Neuronal stem cell (in vitro differentiated cells): ENCODE data around the gene GTPBP4. TPM values are rescaled to one million over a fixed set of nuclear protein-coding genes. Genes with fewer than 3 reads are reported as not detected.
A peak's percentile ranks its signal among the peaks of the same experiment; 100 is the strongest.

Experiments
- DNase-seq: peaks from one replicate; pipeline ENCODE4 v3.0.0-alpha.2; 2013; ENCODE audit warnings: low spot score
- H2AFZ ChIP-seq: one replicate; pipeline ENCODE4 v1.6.1; 2013; ENCODE audit warnings: mild to moderate bottlenecking, low read length, inconsistent platforms
- H2AK5ac ChIP-seq: 2 replicates; pipeline ENCODE4 v1.6.1; 2013; ENCODE audit warnings: low read depth, mild to moderate bottlenecking, inconsistent platforms, low read length, moderate library complexity, mixed read lengths
- H2BK120ac ChIP-seq: 2 replicates; pipeline ENCODE4 v1.6.1; 2013; ENCODE audit warnings: low read depth, mild to moderate bottlenecking, inconsistent platforms, low read length, moderate library complexity, mixed read lengths
- H2BK12ac ChIP-seq: one replicate; pipeline ENCODE4 v1.6.1; 2013; ENCODE audit warnings: low read length, inconsistent platforms
- H2BK15ac ChIP-seq: 2 replicates; pipeline ENCODE4 v1.6.1; 2013; ENCODE audit warnings: mild to moderate bottlenecking, low read length, inconsistent platforms, mixed read lengths
- H2BK5ac ChIP-seq: one replicate; pipeline ENCODE4 v1.6.1; 2013; ENCODE audit warnings: inconsistent platforms, mild to moderate bottlenecking, low read length, moderate library complexity
- H3K14ac ChIP-seq: one replicate; pipeline ENCODE4 v1.6.1; 2013; ENCODE audit warnings: low read length, inconsistent platforms
- H3K18ac ChIP-seq: 2 replicates; pipeline ENCODE4 v1.6.1; 2013; ENCODE audit warnings: low read length, inconsistent platforms
- H3K23ac ChIP-seq: 2 replicates; pipeline ENCODE4 v1.6.1; 2013; ENCODE audit warnings: low read depth, mild to moderate bottlenecking, mixed read lengths, low read length, inconsistent platforms; ENCODE audit not compliant: poor library complexity
- H3K27ac ChIP-seq: replicated peaks from 3 replicates; pipeline ENCODE4 v1.5.1; 2013; ENCODE audit warnings: low read length, inconsistent platforms
- H3K27me3 ChIP-seq, 3 experiments: 2 replicates each; pipeline ENCODE4 v1.6.1; 2013; ENCODE audit warnings: low read length in 3 of 3, mild to moderate bottlenecking in 2 of 3, inconsistent platforms in 1 of 3, low read depth in 1 of 3, mixed read lengths in 1 of 3, moderate library complexity in 1 of 3; ENCODE audit not compliant: control insufficient read depth in 3 of 3, insufficient read depth in 3 of 3
- H3K36me3 ChIP-seq, 2 donors: replicated peaks in 1 of 2; 2 replicates each; pipeline ENCODE4 v1.6.1; 2013; ENCODE audit warnings: low read length in 2 of 2; ENCODE audit not compliant: control insufficient read depth in 2 of 2, insufficient read depth in 2 of 2
- H3K4ac ChIP-seq: 2 replicates; pipeline ENCODE4 v1.6.1; 2013; ENCODE audit warnings: inconsistent platforms, mild to moderate bottlenecking, low read length, moderate library complexity
- H3K4me1 ChIP-seq, 2 donors: 1 replicate in 1 of 2; 2 replicates in 1 of 2; pipeline ENCODE4 v1.6.1; 2013; ENCODE audit warnings: low read length in 2 of 2, low read depth in 1 of 2; ENCODE audit not compliant: control insufficient read depth in 2 of 2, insufficient read depth in 1 of 2
- H3K4me2 ChIP-seq: one replicate; pipeline ENCODE4 v1.6.1; 2013; ENCODE audit warnings: mild to moderate bottlenecking, low read length, inconsistent platforms; ENCODE audit not compliant: insufficient read depth, poor library complexity, severe bottlenecking
- H3K4me3 ChIP-seq, 2 donors: 2 replicates each; pipeline ENCODE4 v1.5.1; 2013; ENCODE audit warnings: low read length in 2 of 2, mild to moderate bottlenecking in 2 of 2, inconsistent platforms in 1 of 2, moderate library complexity in 1 of 2
- H3K79me1 ChIP-seq: one replicate; pipeline ENCODE4 v1.6.1; 2013; ENCODE audit warnings: low read depth, mild to moderate bottlenecking, inconsistent platforms, low read length, moderate library complexity
- H3K9ac ChIP-seq: one replicate; pipeline ENCODE4 v1.6.1; 2013; ENCODE audit warnings: mild to moderate bottlenecking, low read depth, low read length, inconsistent platforms; ENCODE audit not compliant: poor library complexity
- H3K9me3 ChIP-seq, 2 donors: replicated peaks in 1 of 2; 2 replicates each; pipeline versions ENCODE3 to v1.6.1; 2013; ENCODE audit warnings: low read length in 2 of 2, mild to moderate bottlenecking in 2 of 2, inconsistent platforms in 1 of 2, low read depth in 1 of 2, mixed read lengths in 1 of 2, moderate library complexity in 1 of 2; ENCODE audit not compliant: control insufficient read depth in 2 of 2, insufficient read depth in 1 of 2
- H4K8ac ChIP-seq: one replicate; pipeline ENCODE4 v1.6.1; 2013; ENCODE audit warnings: low read depth, mild to moderate bottlenecking, inconsistent platforms, low read length, moderate library complexity
- H4K91ac ChIP-seq: one replicate; pipeline ENCODE4 v1.6.1; 2013; ENCODE audit warnings: low read length, low read depth, mild to moderate bottlenecking, inconsistent platforms; ENCODE audit not compliant: poor library complexity
- WGBS, 2 donors: extraction: QIAGEN DNeasy Blood & Tissue Kit; methylation state at CpG; one replicate each; pipeline ENCODE4 v1.1.7; 2013; ENCODE audit warnings: missing lambda C conversion rate in 2 of 2, mixed read lengths in 1 of 2; ENCODE audit not compliant: insufficient read length in 2 of 2, insufficient replicate concordance in 1 of 2; ENCODE audit errors: extremely low coverage in 2 of 2; 5-methylcytosine and 5-hydroxymethylcytosine counted together
- polyA plus RNA-seq, 2 experiments: library from polyadenylated mRNA; stranded (reverse); fragments of 200-250 nt; gene quantifications; one replicate each; pipeline ENCODE4 v1.2.3, GENCODE V29; 2013

Gene GTPBP4
- polyA plus RNA-seq (2013, experiment 1 of 2): 29.3 TPM
- 27.7 TPM for polyA plus RNA-seq (2013, experiment 2 of 2)

DNA sequence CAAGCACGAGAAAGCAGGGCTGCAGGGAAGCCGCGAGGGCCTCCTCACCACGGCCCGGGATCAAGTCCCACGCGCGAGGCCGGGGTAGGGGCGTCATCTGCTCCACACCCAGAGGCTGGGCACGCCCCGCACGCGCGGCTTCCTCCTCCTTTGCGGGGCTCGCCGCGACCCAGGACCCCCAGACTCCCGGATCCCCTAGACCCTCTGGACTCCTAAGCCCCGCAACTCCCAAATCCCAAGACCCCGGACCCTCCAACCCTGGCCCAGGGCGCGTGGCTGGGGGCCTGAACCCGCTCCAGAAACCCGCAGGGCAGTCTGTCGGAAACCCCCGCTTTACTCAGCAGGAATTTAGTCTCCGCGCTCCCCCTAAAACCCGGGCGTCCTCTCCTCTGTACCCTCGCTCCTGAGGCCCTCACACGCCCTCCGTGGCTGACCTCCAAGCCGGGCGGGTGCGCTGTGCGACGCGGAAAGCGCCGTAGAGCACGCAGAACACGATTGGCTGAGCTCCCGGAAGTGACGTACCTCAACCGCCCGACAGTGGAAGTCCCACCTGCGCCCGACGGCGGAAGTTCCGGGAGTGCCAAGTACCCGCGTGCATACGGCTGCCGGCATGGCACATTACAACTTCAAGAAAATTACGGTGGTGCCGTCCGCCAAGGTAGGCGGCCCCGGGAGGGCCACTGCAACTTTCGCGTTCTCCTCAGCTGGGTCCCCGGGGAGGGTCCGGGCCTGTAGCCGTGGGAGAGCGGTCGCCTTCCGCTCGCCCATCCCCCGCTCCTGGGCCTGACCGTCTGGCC, at the start of gene GTPBP4:
TSS of gene GTPBP4 (plus strand) at position 565 of the 797 bp plus-strand sequence. CDS start at position 611, 46 bp downstream.
- DNase-seq: peak; percentile 92
- Histone ChIP-seq H3K18ac (peak within 1 kb of the TSS; percentile 97), H2BK120ac (no peak within 1 kb of the TSS), H3K9ac (peak within 1 kb of the TSS; percentile 96), H3K27me3 (no peaks in the 10 kb centered on the region), H3K79me1 (peaks cover 5% of the 10 kb centered on the region), H4K91ac (no peak within 1 kb of the TSS), H2BK5ac (peak within 1 kb of the TSS; percentile 87), H2AK5ac (peak within 1 kb of the TSS; percentile 82), H3K9me3 (no peaks in the 10 kb centered on the region), H3K4me1 (peaks cover 7 to 12% of the 10 kb centered on the region in 2 donors), H3K4me3 (peak within 1 kb of the TSS; percentile 92 to 99), H3K4ac (no peak within 1 kb of the TSS), H3K14ac (peak within 1 kb of the TSS; percentile 50), H3K36me3 (peaks cover 4 to 30% of the 10 kb centered on the region in 2 donors), H2BK12ac (no peak within 1 kb of the TSS), H3K23ac (peak within 1 kb of the TSS; percentile 87), H4K8ac (no peak within 1 kb of the TSS), H3K27ac (no peak within 1 kb of the TSS), H3K4me2 (peak within 1 kb of the TSS; percentile 90), H2AFZ (peak within 1 kb of the TSS; percentile 88), H2BK15ac (peak within 1 kb of the TSS; percentile 18)
- no CpG with 5 or more reads among the region's 74 CpGs for WGBS, 2 donors

DNA sequence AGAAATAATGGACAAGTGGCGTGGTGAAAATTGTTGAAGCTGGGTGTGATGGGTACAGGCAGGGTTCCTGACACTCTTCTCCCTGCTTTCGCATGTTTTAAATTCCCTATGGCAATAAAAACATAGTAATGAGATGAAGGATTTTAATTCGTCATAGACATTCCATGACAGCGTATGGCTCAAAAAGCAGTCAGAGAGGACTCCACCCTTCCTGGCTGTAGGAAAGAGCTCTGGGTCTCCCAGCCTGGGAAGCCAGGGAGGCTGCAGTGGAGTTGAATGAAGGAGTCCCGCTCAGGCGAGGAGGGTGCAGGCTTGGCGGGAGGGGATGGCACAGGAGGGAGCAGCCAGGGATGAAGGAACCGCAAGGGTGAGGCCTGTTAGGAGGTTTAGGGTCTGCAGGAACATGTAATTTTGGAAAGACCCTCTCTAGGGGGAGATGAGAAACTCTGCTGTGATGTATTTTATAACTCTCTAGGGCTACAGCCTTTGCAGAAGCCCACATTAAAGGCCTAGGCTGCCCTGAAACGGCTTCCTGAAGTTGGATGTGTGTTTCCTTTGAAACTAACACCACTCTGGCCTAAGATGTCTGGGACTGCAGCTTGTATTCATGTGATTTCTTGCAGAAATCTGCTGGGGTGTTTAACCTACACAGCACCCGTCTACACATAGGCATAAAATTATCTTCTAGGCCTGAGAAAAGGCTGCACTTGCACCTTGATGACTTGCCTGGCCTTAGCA, 49.1 kb upstream of the GTPBP4 start:
- Histone ChIP-seq H2AFZ (peak overlapping the region; percentile 17), H3K36me3 (no peaks in the 10 kb centered on the region), H2BK12ac (no peak overlapping the region), H3K18ac (peak overlapping the region; percentile 9), H2BK5ac (no peak overlapping the region), H2AK5ac (no peak overlapping the region), H3K27ac (no peak overlapping the region), H3K79me1 (no peaks in the 10 kb centered on the region), H3K4ac (no peak overlapping the region), H3K4me3 (no peak overlapping the region), H3K9me3 (no peaks in the 10 kb centered on the region), H2BK15ac (no peak overlapping the region), H3K27me3 (no peaks in the 10 kb centered on the region), H3K4me1 (no peaks in the 10 kb centered on the region), H4K8ac (no peak overlapping the region), H3K14ac (no peak overlapping the region), H4K91ac (no peak overlapping the region), H2BK120ac (no peak overlapping the region), H3K9ac (no peak overlapping the region), H3K23ac (no peak overlapping the region), H3K4me2 (no peak overlapping the region)
- WGBS, 2 donors: no CpG with 5 or more reads among the region's 10 CpGs
- DNase-seq: no peak

DNA sequence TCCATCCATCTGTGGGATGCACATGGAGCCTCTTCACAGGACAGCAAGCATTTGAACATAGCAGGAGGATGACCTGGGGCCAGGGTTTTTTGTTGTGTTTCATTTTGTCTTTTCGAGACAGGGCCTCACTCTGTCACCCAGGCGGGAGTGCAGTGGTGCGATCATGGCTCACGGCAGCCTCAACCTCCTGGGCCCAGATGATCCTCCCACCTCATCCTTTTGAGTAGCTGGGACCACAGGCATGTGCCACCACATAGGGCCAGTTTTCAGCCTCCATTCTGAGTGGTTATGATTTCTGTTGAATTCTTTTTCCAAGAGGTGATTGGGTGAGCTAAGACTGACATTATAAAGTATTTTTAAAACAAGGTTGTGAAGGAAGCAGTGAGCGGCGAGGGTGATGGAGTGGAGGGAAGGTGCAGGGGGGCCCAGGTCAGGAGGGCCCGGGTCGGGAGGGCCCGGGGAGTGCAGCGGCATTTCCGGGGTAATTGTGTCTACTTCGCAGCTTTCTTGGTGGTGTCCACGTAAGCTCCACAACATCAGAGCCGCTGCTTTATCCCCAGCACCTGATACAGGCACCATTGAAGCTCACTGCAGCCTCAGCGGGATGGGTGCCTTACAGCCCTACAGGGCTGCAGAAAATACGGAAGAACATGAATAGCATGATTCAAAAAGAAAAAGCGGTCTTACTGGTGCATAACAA, 44.8 kb upstream of the GTPBP4 start:
- H3K27ac ChIP-seq: no peak overlapping the region
- no peak overlapping the region for H3K4ac ChIP-seq
- DNase-seq: no peak
- peak overlapping the region; percentile 17 for H3K18ac ChIP-seq
- no peak overlapping the region for H3K14ac ChIP-seq
- H2BK15ac ChIP-seq: no peak overlapping the region
- H4K91ac ChIP-seq: no peak overlapping the region
- peak overlapping the region; percentile 13 for H2BK5ac ChIP-seq
- no CpG with 5 or more reads among the region's 17 CpGs for WGBS, 2 donors
- no peak overlapping the region for H2AK5ac ChIP-seq
- no peak overlapping the region for H2BK12ac ChIP-seq
- no peak overlapping the region for H3K23ac ChIP-seq
- H3K27me3 ChIP-seq: no peaks in the 10 kb centered on the region
- H3K9me3 ChIP-seq: no peaks in the 10 kb centered on the region
- H3K79me1 ChIP-seq: no peaks in the 10 kb centered on the region
- H3K36me3 ChIP-seq: no peaks in the 10 kb centered on the region
- H3K9ac ChIP-seq: no peak overlapping the region
- H3K4me1 ChIP-seq: no peaks in the 10 kb centered on the region
- no peak overlapping the region for H3K4me2 ChIP-seq
- no peak overlapping the region for H4K8ac ChIP-seq
- no peak overlapping the region for H3K4me3 ChIP-seq
- H2BK120ac ChIP-seq: no peak overlapping the region
- H2AFZ ChIP-seq: no peak overlapping the region
